K562 (cell line): ENCODE measurements around the gene SEL1L. TPM values are rescaled to one million over a fixed set of nuclear protein-coding genes. Genes with fewer than 3 reads are reported as not detected.

Experiments used
- ATAC-seq: fragments of 200-7000 bp; cut with Tn5 transposase; 3 replicates; pipeline ENCODE4 v1.9.1; 2020; ENCODE audit warnings: moderate library complexity
- BruUV-seq: library from RNA; stranded (reverse); fragments of 400-500 nt; replicated peaks from 2 replicates; lab custom pipeline; 2021; lab: Mats Ljungman, UMichigan
- CTCF ChIA-PET: fragments of 300-600 bp; formaldehyde crosslinking; extraction: SDS; loops from one replicate; lab custom pipeline; 2021; ENCODE audit warnings: low intra/inter-chr PET ratio; lab: Yijun Ruan, JAX
- POLR2A ChIA-PET: fragments of 300-600, 350-650 bp; sonication (Branson Sonifier 250); formaldehyde crosslinking; extraction: SDS; loops from one replicate; lab custom pipeline; 2021; ENCODE audit warnings: antibody characterized with exemption, inconsistent platforms; lab: Yijun Ruan, JAX
- DNase-seq, 4 experiments: peaks; one replicate each; pipeline versions ENCODE4 v3.0.0 to v3.0.0-alpha.2; 2011 to 2018; ENCODE audit warnings: low spot score in 3 of 4, mixed read lengths in 3 of 4; ENCODE audit errors: extremely low read depth in 1 of 4
- FAIRE-seq: peaks from 2 replicates; lab custom pipeline; 2011; peaks lifted over from hg19 to GRCh38; lab: Jason Lieb, UNC
- H2AFZ ChIP-seq: 2 replicates; pipeline ENCODE4 v1.6.0; 2011; ENCODE audit warnings: low read depth, low read length, control low read depth, inconsistent platforms
- H3K27ac ChIP-seq: fragments of 200-600 bp; 3 replicates; pipeline ENCODE4 v1.8.0; 2011; ENCODE audit warnings: low read depth, mild to moderate bottlenecking, control low read depth, inconsistent platforms, low read length, moderate library complexity, mixed read lengths; ENCODE audit errors: extremely low read depth
- H3K27me3 ChIP-seq, 2 experiments: fragments of 300-600 bp in 1 of 2; 2 replicates in 1 of 2; 3 replicates in 1 of 2; pipeline versions ENCODE4 v1.6.0 to v1.8.0; 2011; ENCODE audit warnings: inconsistent platforms in 2 of 2, low read length in 2 of 2, mild to moderate bottlenecking in 1 of 2, mixed read lengths in 1 of 2, moderate library complexity in 1 of 2; ENCODE audit not compliant: control insufficient read depth in 2 of 2, insufficient read depth in 2 of 2
- H3K36me3 ChIP-seq: fragments of 300-600 bp; 3 replicates; pipeline ENCODE4 v1.8.0; 2011; ENCODE audit warnings: mild to moderate bottlenecking, low read length, inconsistent platforms; ENCODE audit not compliant: control insufficient read depth, insufficient read depth
- H3K4me1 ChIP-seq, 2 experiments: fragments of 200-600 bp in 1 of 2; replicated peaks in 1 of 2; 2 replicates in 1 of 2; 3 replicates in 1 of 2; pipeline versions ENCODE4 v1.5.1 to v1.8.0; 2011; ENCODE audit warnings: inconsistent platforms in 2 of 2, low read length in 2 of 2, mild to moderate bottlenecking in 1 of 2, mixed read lengths in 1 of 2, moderate library complexity in 1 of 2; ENCODE audit not compliant: control insufficient read depth in 2 of 2, insufficient read depth in 2 of 2
- H3K4me2 ChIP-seq: 2 replicates; pipeline ENCODE4 v1.6.1; 2011; ENCODE audit warnings: low read length, control low read depth, inconsistent platforms, mixed read lengths; ENCODE audit not compliant: insufficient read depth
- H3K4me3 ChIP-seq: fragments of 200-600 bp; sonication (generic), shearing (Covaris generic); 2 replicates; pipeline ENCODE4 v1.5.1; 2016; ENCODE audit warnings: control low read depth, inconsistent platforms
- H3K79me2 ChIP-seq: fragments of 200-600 bp; 3 replicates; pipeline ENCODE4 v1.8.0; 2011; ENCODE audit warnings: low read length, inconsistent platforms; ENCODE audit not compliant: control insufficient read depth, insufficient read depth
- H3K9ac ChIP-seq, 2 experiments: 2 replicates each; pipeline versions ENCODE4 v1.6.0 to v1.6.1; 2011; ENCODE audit warnings: low read depth in 2 of 2, low read length in 2 of 2, control low read depth in 1 of 2, inconsistent platforms in 1 of 2, mild to moderate bottlenecking in 1 of 2, mixed read lengths in 1 of 2; ENCODE audit not compliant: insufficient read depth in 1 of 2
- H3K9me1 ChIP-seq: one replicate; pipeline ENCODE4 v1.6.0; 2011; ENCODE audit warnings: inconsistent platforms, mild to moderate bottlenecking, low read length, moderate library complexity; ENCODE audit not compliant: control insufficient read depth, insufficient read depth
- H3K9me3 ChIP-seq: replicated peaks from 2 replicates; pipeline ENCODE4 v1.5.1; 2011; ENCODE audit warnings: low read depth, low read length, inconsistent platforms; ENCODE audit not compliant: control insufficient read depth, insufficient read depth
- H4K20me1 ChIP-seq: replicated peaks from 2 replicates; pipeline ENCODE4 v1.6.1; 2011; ENCODE audit warnings: low read length, inconsistent platforms, mixed read lengths; ENCODE audit not compliant: control insufficient read depth, insufficient read depth
- ARID1B ChIP-seq: fragments of 450-650 bp; IDR thresholded peaks from 2 replicates; pipeline ENCODE4 v1.6.1; 2016; ENCODE audit warnings: antibody characterized with exemption, mild to moderate bottlenecking, inconsistent platforms
- ASH1L ChIP-seq: fragments of 450-650 bp; IDR thresholded peaks from 2 replicates; pipeline ENCODE4 v1.6.1; 2018; ENCODE audit warnings: borderline replicate concordance, mild to moderate bottlenecking, low read depth; ENCODE audit not compliant: partially characterized antibody
- C11orf30 ChIP-seq: fragments of 450-650 bp; IDR thresholded peaks from 2 replicates; pipeline ENCODE4 v1.6.1; 2016; ENCODE audit warnings: low read depth, mild to moderate bottlenecking
- CBFA2T2 ChIP-seq: fragments of 450-650 bp; conservative IDR thresholded peaks from 2 replicates; pipeline ENCODE4 v1.6.1; 2017; ENCODE audit warnings: mild to moderate bottlenecking
- DDX20 ChIP-seq: fragments of 450-650 bp; IDR thresholded peaks from 2 replicates; pipeline ENCODE4 v1.6.1; 2016; ENCODE audit warnings: missing genetic modification characterization, low read depth, mild to moderate bottlenecking, missing compliant biosample characterization, moderate library complexity
- ETV1 ChIP-seq: fragments of 450-650 bp; conservative IDR thresholded peaks from 2 replicates; pipeline ENCODE4 v1.6.1; 2016; ENCODE audit warnings: missing genetic modification characterization, control low read depth, low read depth, missing compliant biosample characterization
- JUN ChIP-seq, 2 experiments: sonication (generic) in 1 of 2; formaldehyde crosslinking in 1 of 2; IDR thresholded peaks; 2 replicates each; pipeline versions ENCODE4 v1.6.1 to v1.8.0; 2012 to 2022; ENCODE audit warnings: borderline replicate concordance in 2 of 2, mild to moderate bottlenecking in 2 of 2, improper control_type of control experiment in 1 of 2, low read depth in 1 of 2, low read length in 1 of 2, missing genetic modification reagents in 1 of 2
- MAFK ChIP-seq: IDR thresholded peaks from 2 replicates; pipeline ENCODE4 v1.6.1; 2011; ENCODE audit warnings: low read length, improper control_type of control experiment
- NFE2 ChIP-seq: IDR thresholded peaks from 2 replicates; pipeline ENCODE4 v1.6.1; 2014; ENCODE audit warnings: antibody characterized with exemption, low read depth
- NFIC ChIP-seq: fragments of 450-650 bp; IDR thresholded peaks from 2 replicates; pipeline ENCODE4 v1.6.1; 2017; ENCODE audit warnings: mild to moderate bottlenecking, inconsistent platforms
- NR2F6 ChIP-seq: fragments of 450-650 bp; formaldehyde crosslinking; IDR thresholded peaks from 2 replicates; pipeline ENCODE4 v1.4.0; 2020; ENCODE audit warnings: mild to moderate bottlenecking
- RCOR1 ChIP-seq, 2 experiments: IDR thresholded peaks; 2 replicates each; pipeline ENCODE4 v1.6.1; 2012; ENCODE audit warnings: low read depth in 2 of 2, low read length in 2 of 2, borderline replicate concordance in 1 of 2, improper control_type of control experiment in 1 of 2
- SMAD4 ChIP-seq: fragments of 250-450 bp; sonication (Bioruptor Pico); conservative IDR thresholded peaks from 2 replicates; pipeline ENCODE4 v1.8.0; 2021; ENCODE audit warnings: inconsistent platforms, mild to moderate bottlenecking, moderate library complexity
- SMARCA4 ChIP-seq: fragments of 450-650 bp; IDR thresholded peaks from 2 replicates; pipeline ENCODE4 v1.6.1; 2016
- SMARCC2 ChIP-seq: fragments of 450-650 bp; IDR thresholded peaks from 2 replicates; pipeline ENCODE4 v1.6.1; 2017; ENCODE audit warnings: antibody characterized with exemption, moderate library complexity, mild to moderate bottlenecking, low read depth
- WGBS: fragments of 100-300 bp; shearing (Covaris generic); methylation state at CpG from one replicate; pipeline ENCODE4 v1.1.6; 2016; ENCODE audit warnings: low coverage, mixed read lengths; ENCODE audit not compliant: insufficient coverage; ENCODE audit errors: missing lambda C conversion rate; 5-methylcytosine and 5-hydroxymethylcytosine counted together
- in situ Hi-C: fragments of 300-500 bp; cut with MboI; formaldehyde crosslinking; loops from 4 replicates; pipeline ENCODE4 v1.15.0; 2018; ENCODE audit warnings: inconsistent platforms, mixed read lengths
- intact Hi-C: fragments of 100-400 bp; cut with micrococcal nuclease; formaldehyde crosslinking; loops from 2 replicates; pipeline ENCODE4 v1.14.2; 2022
- polyA plus RNA-seq, 8 experiments: library from polyadenylated mRNA; depleted of rRNA in 4 of 8; stranded (reverse) in 5 of 8; unstranded in 3 of 8; fragments of >200 nt; fragmentation: Nextera tagmentation in 2 of 8; fragmentation: Illumina TruSeq in 1 of 8; extraction: Ambion mirVana in 2 of 8; extraction: Trizol in 1 of 8; gene quantifications; 2 replicates each; pipeline versions ENCODE4 v1.2.1 to v1.2.3, GENCODE V29; 2011 to 2014; ENCODE audit warnings: inconsistent platforms in 1 of 8, missing spikeins in 1 of 8
- total RNA-seq, 7 experiments: library from RNA; depleted of rRNA in 6 of 7; stranded (reverse); fragments of >200 nt in 6 of 7; fragmentation: Illumina TruSeq in 2 of 7; extraction: Trizol in 2 of 7; gene quantifications; 2 replicates each; pipeline versions ENCODE4 v1.2.1 to v1.2.3, GENCODE V29; 2011 to 2021; ENCODE audit warnings: low replicate concordance in 1 of 7
- TF ChIP-seq, protein P1 (sequence below): sonication (generic); formaldehyde crosslinking; IDR thresholded peaks from 2 replicates; pipeline ENCODE4 v1.8.1; 2023; ENCODE audit warnings: mild to moderate bottlenecking, missing genetic modification reagents
- TF ChIP-seq, protein P2 (sequence below), 2 experiments: IDR thresholded peaks; 2 replicates each; pipeline ENCODE4 v1.6.1; 2012; ENCODE audit warnings: improper control_type of control experiment in 2 of 2, low read depth in 2 of 2, low read length in 2 of 2, borderline replicate concordance in 1 of 2

SEL1L gene
- total and polyA plus RNA-seq, 9 of the 15 experiments (the other 6 are each of a cell fraction or from before 2014, with no cell fraction given): 7.7 to 21.1 (median 13.6) TPM

DNA sequence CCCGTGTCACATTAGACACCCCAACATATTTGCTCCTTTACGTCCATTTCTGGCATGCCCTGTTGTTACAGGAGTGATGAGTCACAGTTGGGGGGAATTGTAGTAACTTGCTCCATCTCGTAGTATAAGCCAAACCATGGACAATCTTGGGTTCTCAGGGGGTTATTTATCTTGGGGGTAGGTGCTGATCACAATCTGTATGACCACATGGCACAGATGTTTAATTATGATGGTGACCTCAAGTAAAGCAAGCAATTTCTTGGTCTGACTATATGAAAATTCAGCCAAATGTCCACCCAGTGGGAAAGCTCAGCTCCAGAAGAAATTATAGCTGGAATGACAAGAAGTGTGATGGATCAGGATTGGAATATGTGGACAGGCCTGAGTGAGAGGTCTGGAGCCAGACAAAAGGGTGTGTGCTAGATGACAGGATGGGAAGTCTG, 101.4 kb downstream of the SEL1L start:
- no peak for ATAC-seq
- POLR2A ChIA-PET: no interaction called here
- TF ChIP-seq ARID1B (peak; percentile 76), SMARCA4 (peak; percentile 65; the same call in 1 of the 2 replicates), C11orf30 (peak; percentile 56), ETV1 (tag) (no peak), CBFA2T2 (peak; percentile 67), SMARCC2 (0 out of 2 replicates have a peak, but pooled peaks have one; percentile 37), JUN (IDR thresholded peaks at IDR 0.05; ENCODE audit: borderline replicate concordance, low read depth, low read length) (peak; percentile 57; the same call in 1 of the 2 replicates), JUN (CRISPR knock-in tag; IDR thresholded peaks at IDR 0.05; ENCODE audit: borderline replicate concordance) (no peak), MAFK (peak; percentile 29; the same call in 1 of the 2 replicates), NFIC (peak; percentile 23; the same call in 1 of the 2 replicates), DDX20 (tag) (no peak), NFE2 (peak; percentile 82), NR2F6 (CRISPR knock-in tag) (no peak), RCOR1 (IDR thresholded peaks at IDR 0.05; ENCODE audit: borderline replicate concordance in 1 of 2, low read depth in 2 of 2, low read length in 2 of 2) (peak in 1 of 2 experiments; percentile 13; a peak in 1 of 4 replicates), SMAD4 (CRISPR knock-in tag) (peak; percentile 20; the same call in 1 of the 2 replicates), ASH1L (no peak)
- TF ChIP-seq, protein P1, sequence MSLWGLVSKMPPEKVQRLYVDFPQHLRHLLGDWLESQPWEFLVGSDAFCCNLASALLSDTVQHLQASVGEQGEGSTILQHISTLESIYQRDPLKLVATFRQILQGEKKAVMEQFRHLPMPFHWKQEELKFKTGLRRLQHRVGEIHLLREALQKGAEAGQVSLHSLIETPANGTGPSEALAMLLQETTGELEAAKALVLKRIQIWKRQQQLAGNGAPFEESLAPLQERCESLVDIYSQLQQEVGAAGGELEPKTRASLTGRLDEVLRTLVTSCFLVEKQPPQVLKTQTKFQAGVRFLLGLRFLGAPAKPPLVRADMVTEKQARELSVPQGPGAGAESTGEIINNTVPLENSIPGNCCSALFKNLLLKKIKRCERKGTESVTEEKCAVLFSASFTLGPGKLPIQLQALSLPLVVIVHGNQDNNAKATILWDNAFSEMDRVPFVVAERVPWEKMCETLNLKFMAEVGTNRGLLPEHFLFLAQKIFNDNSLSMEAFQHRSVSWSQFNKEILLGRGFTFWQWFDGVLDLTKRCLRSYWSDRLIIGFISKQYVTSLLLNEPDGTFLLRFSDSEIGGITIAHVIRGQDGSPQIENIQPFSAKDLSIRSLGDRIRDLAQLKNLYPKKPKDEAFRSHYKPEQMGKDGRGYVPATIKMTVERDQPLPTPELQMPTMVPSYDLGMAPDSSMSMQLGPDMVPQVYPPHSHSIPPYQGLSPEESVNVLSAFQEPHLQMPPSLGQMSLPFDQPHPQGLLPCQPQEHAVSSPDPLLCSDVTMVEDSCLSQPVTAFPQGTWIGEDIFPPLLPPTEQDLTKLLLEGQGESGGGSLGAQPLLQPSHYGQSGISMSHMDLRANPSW (CRISPR knock-in tag): no peak
- TF ChIP-seq, protein P2, sequence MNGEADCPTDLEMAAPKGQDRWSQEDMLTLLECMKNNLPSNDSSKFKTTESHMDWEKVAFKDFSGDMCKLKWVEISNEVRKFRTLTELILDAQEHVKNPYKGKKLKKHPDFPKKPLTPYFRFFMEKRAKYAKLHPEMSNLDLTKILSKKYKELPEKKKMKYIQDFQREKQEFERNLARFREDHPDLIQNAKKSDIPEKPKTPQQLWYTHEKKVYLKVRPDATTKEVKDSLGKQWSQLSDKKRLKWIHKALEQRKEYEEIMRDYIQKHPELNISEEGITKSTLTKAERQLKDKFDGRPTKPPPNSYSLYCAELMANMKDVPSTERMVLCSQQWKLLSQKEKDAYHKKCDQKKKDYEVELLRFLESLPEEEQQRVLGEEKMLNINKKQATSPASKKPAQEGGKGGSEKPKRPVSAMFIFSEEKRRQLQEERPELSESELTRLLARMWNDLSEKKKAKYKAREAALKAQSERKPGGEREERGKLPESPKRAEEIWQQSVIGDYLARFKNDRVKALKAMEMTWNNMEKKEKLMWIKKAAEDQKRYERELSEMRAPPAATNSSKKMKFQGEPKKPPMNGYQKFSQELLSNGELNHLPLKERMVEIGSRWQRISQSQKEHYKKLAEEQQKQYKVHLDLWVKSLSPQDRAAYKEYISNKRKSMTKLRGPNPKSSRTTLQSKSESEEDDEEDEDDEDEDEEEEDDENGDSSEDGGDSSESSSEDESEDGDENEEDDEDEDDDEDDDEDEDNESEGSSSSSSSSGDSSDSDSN (IDR thresholded peaks at IDR 0.05; ENCODE audit: borderline replicate concordance in 1 of 2, low read depth in 2 of 2, low read length in 2 of 2): no peak

More for the DNA sequence above, 101.4 kb downstream of the SEL1L start:
- no peak overlapping the region for H2AFZ ChIP-seq
- intact Hi-C loops: loop anchor here (5.0 kb wide), 1 partner anchor 130 kb away; no protein-coding TSS in a partner anchor
- H3K9ac ChIP-seq: peak overlapping the region in 1 of 2 experiments; percentile 23; a peak in 1 of 4 replicates
- H3K4me3 ChIP-seq: no peak overlapping the region
- peaks cover 33 to 65% of the 10 kb centered on the region in 2 experiments for H3K4me1 ChIP-seq
- H3K9me1 ChIP-seq: no peaks in the 10 kb centered on the region
- CTCF ChIA-PET: no interaction called here
- H3K4me2 ChIP-seq: peak overlapping the region; percentile 59
- no peaks in the 10 kb centered on the region for H3K27me3 ChIP-seq
- peak overlapping the region; percentile 60 for H3K27ac ChIP-seq
- no TSS peak for BruUV-seq
- in situ Hi-C loops: no loop called here
- peak; percentile 18 to 70 (median 29) for DNase-seq
- peaks cover 92% of the 10 kb centered on the region for H3K79me2 ChIP-seq
- peaks cover 23% of the 10 kb centered on the region for H3K36me3 ChIP-seq
- H3K9me3 ChIP-seq: no peaks in the 10 kb centered on the region
- peak; percentile 73 for FAIRE-seq
- WGBS: 6% methylated on average over 3 of the region's 3 CpGs
- H4K20me1 ChIP-seq: no peaks in the 10 kb centered on the region
